CD4-positive, alpha-beta T cell treated with Interleukin-6 at 100 ng/mL for 8 hours (primary cell): Measurements from ENCODE around the gene SIGLEC1.

Source experiments
- DNase-seq: peaks from one replicate; pipeline ENCODE4 v3.0.0-alpha.2; 2020; ENCODE audit warnings: mixed read lengths, low spot score

The SIGLEC1 gene

DNA sequence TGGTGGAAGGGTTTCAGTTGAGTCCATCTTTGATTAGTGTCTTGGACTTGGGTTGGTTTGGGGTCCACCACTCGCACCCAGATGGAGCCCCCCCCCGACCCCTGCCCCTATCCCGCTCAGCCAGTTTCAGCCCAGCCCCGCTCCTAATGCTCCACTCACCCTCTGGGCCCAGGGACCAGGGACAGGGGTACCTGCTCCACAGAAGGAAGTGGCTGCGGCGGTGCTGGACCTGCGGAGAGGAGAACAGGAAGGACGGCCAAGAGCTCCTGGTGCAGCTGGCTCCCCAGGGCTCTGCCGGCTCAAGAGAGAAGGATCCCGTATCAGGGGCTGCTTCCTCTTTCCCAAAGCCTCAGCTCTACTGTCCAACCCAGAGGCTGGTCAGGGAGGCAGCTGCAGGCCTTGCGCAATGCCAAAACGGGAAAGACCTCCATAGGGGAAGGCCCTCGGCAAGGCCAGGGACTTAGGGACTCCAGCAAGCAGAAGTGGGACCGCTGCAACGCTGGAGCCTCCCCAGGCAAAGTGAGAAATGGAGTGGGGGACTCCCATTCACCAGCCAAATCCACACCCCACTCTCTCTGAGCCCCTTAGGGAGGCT lies at the start of gene SIGLEC1:
SIGLEC1 (minus strand) TSS at position 322 of the 595 bp plus-strand sequence. CDS start 5,472 bp downstream, outside the sequence.
- DNase-seq = no peak

DNA sequence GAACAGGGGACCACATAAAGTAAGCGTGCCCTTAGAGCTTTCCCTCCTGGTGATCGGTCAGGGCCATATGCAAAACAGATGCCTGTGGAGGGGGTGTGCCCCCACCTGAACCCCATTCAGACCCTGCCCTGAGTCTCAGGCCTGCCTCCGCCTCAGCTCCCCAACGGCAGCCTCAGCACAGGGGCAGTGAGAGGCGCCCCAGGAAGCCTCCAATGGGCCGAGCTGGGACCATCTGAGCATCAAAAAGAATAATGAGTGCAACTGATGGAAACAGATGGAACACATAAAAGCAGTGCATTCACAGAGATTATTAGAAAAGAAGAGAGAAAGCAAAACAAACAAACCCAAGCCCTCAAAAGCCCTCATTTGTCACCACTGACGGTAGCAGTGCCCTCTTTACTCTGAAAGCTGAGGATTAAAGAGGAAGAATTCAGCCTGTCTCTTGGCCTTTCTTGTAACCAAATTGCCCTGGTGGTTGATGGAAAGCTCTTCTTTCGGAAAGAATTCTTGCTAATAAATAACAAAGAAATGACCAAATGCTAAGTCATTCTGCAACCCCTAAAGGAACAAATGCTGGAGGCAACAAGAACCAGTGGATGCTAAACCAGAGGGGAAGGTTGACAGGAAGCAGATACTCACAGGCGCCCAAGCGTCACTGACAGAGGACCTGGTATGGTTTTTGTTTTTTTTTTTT lies 48.4 kb upstream of the SIGLEC1 start:
- no peak for DNase-seq

DNA sequence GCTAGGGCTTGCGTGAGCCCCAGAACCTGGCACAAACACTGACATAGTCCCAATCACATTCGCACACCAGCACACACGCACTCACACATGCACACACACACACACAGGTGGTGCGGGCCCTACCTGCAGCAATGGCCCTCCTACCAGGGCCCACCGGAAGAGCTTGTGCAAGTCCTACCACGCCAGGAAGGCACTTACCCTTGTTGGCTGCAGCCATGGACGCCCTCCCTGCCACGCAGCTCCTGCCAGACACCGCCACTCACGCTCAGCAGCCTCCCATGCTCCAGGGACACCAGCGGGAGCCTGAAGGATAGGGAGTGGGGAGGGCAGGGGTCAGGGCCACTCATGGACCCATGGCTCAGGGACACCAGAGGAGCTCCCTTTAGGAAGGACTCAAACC lies 47.5 kb upstream of the SIGLEC1 start:
- DNase-seq = no peak

DNA sequence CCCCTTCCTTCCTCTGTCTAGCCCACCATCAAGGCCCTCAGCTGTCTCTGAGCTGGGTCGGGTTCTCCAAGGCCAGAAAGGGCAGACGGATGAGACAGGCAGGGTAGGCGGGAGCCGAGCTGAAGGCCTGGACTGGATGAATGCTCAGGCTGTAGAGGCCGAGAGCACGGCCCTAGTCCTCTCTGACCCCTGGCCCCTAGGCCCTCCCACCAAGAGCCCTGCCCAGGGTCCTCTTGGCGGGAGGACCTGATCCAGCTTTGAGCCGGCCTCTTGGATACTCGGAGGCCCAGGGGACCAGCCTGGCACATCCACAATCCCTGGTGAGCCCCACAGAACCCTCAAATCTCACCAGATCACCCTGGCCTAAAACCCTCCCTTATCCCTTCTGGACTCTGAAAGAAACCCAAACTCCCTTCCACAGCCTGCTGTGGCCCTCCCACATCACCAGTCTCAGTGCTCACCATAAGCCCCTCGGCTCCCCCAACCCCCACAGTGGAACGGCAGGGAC lies 47.0 kb upstream of the SIGLEC1 start:
- no peak for DNase-seq

DNA sequence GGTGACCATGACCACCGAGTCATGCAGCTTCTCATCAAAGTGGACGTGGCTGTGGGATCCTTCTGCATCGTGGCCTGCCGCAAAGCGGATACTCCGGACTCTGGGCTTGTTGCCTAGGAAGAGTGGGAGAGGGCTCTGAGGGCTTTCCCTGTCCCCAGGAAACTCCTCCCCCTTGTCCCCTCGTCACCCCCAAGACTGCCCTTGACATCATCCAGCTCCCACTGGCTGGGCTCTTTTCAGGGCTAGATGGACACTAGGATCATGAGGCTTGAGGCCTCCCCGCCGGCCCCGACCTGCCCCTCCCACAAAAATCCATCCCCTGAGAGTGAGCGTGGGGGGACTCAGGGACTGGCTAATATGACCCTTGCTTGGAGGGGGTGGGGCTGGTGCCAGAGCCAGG lies 46.2 kb upstream of the SIGLEC1 start:
- no peak for DNase-seq

DNA sequence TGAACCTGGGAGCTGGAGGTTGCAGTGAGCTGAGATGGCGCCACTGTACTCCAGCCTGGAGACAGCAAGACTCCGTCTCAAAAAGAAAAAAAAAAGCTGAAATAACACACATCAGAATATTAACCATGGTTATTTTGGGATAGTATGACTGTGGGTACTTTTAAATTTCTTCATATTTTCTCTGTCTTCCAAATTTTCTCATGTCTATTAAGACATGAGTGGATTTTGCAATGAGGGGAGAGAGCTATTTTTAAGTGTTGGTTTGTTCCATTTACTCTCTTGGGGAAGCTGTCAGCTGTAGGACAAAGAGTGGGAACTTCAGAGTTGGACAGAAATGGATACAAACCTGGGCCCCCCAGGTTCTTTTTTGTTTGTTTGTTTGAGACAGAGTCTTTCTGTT lies 44.9 kb upstream of the SIGLEC1 start:
- DNase-seq = no peak

DNA sequence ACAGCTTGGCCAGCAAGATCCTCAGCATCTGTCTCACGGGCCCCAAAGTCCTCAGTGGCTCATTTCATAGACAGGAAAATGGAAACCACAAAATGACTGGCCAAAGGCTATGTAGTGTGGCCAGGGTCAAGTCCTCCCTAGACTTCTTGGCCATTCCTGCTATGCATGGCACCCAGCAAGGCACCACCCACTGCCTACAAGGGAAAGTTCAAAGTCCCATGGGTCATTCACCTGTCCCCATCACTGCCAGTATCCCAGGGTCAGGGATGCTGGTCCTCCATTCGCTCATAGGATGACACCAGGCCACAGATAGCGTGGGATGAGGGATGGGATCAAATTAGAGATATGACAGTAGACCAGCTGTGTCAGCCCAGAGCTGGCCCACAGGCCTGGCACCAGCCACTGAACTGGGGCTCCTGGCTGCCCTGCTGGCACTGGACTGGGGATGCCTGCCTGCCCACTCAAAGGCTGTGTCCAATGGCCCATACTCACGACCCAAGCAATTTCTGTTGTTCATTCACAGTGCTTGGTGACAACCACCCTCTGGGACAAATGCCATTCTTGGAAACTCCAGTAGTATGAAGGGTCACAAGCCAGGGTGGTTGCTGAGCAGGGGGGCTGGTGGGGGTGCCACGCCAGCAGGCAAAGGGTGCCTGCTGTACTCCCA lies 43.5 kb upstream of the SIGLEC1 start:
- DNase-seq = no peak

DNA sequence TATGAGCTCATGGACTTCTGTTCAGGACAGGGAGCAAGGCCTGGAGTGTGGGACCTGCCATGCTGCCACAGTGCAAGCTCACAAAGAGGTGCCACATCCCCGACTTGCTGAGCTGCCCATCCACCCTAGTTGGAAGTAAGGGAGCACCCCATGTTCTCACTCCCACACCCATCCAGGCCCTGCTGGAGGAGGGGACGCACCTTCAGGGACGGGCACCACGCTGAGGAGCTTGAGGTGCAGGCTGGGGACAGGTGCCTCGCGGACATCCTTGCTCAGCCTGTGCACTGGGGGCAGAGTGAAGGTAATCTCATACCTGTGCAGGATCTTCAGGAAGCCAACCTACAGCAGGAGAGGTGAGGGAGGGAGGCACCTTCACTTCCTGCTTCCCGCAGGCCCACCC lies 42.9 kb upstream of the SIGLEC1 start:
- DNase-seq = no peak

DNA sequence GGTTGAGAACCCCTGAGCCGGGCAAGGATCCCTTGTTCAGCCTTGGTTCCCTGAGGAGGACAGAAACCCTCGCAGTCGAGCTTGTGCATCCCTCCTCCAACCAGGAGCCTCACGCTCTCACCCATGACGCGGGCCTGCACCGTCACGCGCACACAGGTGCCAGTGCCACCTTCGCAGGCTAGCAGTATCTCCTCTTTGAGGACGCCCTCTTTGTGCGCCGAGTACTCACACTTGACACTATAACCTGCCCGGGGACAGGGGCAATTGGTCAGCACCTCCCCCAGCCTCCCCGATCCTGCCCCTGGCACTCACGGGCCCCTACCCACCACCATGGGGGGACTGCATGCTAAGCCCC lies 41.9 kb upstream of the SIGLEC1 start:
- DNase-seq = no peak

DNA sequence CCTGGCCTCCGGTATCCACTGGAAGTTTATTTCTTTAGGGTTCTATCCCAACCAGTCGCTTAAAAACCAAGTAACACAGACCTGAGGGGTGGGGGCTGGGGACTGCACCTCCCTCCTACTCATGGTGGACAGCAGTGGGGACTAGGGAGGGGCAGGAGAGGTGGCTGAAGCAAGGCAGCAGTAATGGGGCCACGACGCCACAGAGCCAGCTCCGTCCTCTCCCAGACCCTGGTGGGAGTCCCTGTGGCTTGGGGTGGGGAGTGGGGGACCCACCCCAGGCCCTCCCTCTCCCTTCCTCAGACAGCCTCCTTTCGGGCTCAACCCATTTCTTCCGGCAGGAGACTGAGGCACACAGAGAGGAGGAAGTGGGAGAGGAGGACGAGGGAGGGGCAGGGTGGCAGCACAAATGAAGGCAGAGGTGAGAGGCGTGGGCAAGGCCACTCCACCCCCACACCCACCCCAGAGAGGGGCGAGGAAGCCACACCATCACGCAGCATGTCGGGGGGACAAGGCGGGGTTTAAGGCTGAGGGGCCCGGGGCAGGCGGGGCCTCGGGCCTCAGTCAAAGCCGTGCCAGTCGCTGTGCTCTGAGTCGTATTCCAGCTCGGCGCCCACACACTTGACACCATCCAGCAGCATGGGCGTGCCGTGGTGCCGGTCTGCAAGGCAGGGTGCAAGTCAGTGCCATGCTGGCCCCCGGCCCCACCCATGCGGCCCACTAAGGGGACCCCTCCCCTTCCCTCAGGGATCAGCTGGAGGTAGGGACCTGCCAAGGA lies 41.3 kb upstream of the SIGLEC1 start:
- no peak for DNase-seq

DNA sequence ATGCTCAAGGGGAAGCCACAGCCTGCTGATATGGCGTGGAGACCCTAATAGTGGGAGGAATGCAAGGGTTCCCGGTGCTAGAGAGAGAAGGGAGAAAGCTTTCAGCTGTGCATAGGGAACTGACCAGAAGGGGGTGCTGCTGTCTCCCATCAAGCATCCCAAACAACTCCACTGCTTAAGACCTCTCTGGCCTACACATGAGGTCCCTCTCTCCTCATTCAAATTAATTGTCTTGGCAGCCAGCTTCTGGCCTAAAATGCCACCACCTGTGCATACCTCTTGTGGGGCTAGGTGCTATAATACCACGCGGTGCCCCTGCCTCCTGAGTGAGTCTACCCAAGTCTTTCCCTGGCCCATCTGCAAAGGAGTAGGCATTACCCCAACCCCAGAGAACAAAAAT lies 40.7 kb upstream of the SIGLEC1 start:
- peak; percentile 65 for DNase-seq

DNA sequence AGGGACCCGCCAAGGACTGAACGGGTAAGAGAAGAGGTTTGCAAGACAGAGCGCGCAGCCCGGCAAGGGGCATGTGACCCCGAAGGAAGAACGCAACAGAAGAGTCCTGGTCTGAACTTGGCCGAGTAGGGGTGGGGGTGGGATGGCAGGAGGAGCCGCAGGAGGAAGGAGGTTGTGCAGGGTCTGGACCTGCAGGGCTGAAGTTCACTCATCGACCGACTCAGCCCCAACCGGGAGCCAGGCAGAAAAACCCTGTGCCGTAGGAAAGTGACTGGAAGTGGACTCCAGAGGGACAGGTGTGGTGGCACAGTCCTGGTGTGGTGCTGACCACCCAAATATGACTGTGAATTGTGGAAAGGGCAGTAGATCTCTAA lies 40.0 kb upstream of the SIGLEC1 start:
- DNase-seq = no peak

DNA sequence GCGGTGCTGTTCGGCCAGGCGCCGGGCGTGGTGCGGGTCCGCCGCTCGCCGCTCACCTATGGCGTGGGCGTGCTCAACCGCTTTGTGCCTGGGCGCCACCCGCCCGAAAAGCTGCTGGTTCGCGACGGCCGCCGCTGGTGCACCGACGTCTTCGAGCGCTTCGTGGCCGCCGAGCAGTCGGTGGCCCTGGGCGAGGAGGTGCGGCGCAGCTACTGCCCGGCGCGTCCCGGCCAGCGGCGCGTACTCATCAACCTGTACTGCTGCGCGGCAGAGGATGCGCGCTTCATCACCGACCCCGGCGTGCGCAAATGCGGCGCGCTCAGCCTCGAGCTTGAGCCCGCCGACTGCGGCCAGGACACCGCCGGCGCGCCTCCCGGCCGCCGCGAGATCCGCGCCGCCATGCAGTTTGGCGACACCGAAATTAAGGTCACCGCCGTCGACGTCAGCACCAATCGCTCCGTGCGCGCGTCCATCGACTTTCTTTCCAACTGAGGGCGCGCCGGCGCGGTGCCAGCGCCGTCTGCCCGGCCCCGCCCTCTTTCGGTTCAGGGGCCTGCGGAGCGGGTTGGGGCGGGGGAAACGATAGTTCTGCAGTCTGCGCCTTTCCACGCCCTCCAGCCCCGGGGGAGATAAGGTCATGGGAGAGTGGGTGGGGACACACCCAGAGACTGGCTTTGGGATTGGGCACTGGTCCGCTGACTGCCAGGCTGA lies 39.4 kb upstream of the SIGLEC1 start:
- peak; percentile 15 for DNase-seq

DNA sequence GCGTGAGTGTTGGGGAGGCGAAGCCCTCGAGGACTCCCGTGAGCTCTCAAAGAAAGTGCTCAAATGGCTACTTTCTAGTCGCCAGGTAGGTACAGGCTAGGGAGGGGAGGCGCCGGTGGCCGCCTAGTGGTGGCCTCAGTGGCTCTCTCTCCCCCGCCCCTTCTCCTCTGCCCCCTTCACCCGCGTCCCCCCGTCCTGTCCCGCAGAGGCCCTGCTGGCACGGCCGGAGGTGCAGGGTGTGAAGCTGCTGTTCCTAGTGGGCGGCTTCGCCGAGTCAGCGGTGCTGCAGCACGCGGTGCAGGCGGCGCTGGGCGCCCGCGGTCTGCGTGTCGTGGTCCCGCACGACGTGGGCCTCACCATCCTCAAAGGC lies 38.9 kb upstream of the SIGLEC1 start:
- no peak for DNase-seq

DNA sequence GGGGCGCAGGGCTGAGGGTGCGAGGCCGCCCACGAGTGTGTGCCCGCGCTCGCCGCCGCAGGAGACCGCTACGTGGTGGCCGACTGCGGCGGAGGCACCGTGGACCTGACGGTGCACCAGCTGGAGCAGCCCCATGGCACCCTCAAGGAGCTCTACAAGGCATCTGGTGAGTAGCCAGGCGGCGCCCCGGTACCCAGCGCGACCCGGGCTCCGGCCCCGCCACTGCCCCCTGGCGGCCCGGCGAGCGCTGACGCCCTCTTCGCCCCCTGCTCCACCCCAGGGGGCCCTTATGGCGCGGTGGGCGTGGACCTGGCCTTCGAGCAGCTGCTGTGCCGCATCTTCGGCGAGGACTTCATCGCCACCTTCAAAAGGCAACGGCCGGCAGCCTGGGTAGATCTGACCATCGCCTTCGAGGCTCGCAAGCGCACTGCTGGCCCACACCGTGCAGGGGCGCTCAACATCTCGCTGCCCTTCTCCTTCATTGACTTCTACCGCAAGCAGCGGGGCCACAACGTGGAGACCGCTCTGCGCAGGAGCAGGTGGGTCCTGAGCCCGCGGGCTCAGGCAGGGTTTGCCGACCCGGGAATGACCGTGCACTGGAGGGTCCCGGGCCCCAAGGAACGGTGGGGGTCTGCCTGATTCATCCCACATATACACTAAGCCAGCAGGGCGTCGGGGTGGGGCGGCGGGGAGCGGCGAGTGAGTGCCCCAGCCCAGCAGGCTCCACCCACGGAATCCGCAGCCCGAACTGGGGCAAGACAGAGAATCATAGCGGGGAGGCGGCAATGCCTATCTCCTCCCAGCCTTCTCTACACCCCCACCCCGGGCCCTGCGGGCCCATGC lies 37.5 kb upstream of the SIGLEC1 start:
- peak; percentile 12 for DNase-seq

DNA sequence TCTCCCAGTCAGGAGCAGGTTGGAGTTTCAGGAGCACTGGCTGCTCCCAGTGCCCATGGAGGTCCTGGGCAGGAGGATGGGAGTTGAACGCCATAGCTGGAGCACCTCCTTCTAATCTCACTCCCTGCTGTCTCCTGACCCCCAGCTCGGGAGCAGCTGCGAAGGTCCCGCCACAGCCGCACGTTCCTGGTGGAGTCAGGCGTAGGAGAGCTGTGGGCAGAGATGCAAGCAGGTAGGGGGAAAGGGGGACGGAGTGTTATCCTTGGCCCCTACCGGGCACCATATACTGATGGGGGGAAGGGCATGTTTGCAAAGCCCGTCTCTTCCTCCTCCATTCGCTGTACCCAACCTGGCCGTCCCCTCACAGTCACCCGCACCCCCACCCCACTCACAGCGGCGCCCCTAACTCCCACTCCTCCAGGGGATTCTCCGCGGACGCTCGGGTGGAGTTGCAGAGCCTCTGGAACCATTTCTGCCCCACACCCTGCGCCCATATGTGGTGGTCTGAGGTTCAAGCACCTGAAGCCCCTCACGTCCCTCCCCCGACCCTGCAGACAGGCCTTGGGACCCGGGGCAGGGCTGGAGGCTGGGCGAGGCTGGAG lies 36.8 kb upstream of the SIGLEC1 start:
- no peak for DNase-seq

DNA sequence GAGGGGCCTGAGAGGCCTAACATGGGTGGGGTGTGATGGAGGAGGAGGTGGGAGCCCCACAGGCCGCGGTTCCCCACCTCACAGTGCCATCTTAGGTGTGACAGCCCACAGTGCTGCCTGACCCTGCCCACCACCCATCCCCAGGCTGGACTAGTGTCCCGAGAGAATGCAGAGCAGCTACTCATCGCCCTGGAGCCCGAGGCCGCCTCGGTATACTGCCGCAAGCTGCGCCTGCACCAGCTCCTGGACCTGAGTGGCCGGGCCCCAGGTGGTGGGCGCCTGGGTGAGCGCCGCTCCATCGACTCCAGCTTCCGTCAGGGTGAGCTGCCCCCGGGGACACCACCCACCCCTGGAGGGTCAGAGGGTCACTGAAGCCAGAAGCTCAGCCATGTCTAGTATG lies 35.7 kb upstream of the SIGLEC1 start:
- no peak for DNase-seq

DNA sequence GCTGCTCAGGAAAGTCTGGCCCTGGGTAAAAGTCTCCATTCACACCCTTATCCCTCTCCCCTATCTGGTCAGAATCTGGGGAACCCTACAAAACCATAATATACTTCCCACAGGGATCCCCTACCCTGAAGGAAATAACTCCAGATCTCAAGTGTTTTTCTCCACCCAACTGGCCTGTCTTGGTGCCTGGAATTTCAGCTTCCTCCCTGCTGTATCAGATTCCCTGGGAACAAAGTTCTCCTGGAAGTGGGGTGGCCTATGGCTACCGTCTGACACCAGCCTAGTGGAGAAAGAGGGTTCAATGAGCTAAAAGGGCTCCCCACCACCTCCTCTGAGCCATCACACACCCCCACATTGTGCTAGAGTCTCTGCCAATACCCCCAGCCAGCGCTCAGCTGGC lies 35.1 kb upstream of the SIGLEC1 start:
- no peak for DNase-seq

DNA sequence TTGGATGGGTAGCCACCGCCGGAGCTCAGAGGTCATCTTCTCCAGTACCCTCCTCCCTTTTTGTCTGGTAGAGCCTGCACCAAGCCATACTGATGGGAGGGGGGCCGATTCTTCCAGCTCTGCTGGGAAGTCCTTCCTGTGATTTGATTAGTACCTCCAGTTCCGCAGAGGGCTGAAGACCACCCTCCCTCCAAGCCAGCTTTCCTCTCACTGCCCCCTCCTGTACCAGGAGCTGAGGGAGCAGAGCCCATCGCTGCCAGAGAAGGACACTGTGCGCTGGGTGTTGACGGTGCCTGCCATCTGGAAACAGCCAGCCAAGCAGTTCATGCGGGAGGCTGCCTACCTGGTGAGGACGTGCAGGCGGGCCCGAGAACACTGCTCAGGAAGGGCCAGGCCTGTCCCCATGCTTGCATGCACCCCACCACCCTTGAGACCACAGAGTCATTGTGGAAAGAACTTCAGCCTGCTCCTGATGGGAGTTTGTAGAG lies 33.3 kb upstream of the SIGLEC1 start:
- DNase-seq = no peak
